SK-N-SH (cell line): ENCODE measurements around the gene THSD7B. TPM values are rescaled to one million over a fixed set of nuclear protein-coding genes. Genes with fewer than 3 reads are reported as not detected.

Source experiments
- CTCF ChIA-PET: fragments of 300-600, 350-600 bp; formaldehyde crosslinking; extraction: SDS; loops from one replicate; lab custom pipeline; 2021; lab: Yijun Ruan, JAX
- POLR2A ChIA-PET: fragments of 350-600 bp; sonication (Branson Sonifier 250); formaldehyde crosslinking; extraction: SDS; loops from one replicate; lab custom pipeline; 2020; ENCODE audit warnings: antibody characterized with exemption, inconsistent platforms; lab: Yijun Ruan, JAX
- DNase-seq: peaks from one replicate; pipeline ENCODE4 v3.0.0; 2012
- H2AFZ ChIP-seq: fragments of 200-600 bp; sonication (generic); 2 replicates; pipeline ENCODE4 v1.8.1; 2016; ENCODE audit warnings: antibody characterized with exemption, mild to moderate bottlenecking, low read depth
- H3F3A ChIP-seq: fragments of 200-600 bp; sonication (generic); replicated peaks from 2 replicates; pipeline ENCODE3; 2016; ENCODE audit warnings: antibody characterized with exemption, mild to moderate bottlenecking; ENCODE audit not compliant: insufficient read depth
- H3K27ac ChIP-seq, 2 experiments: fragments of 200-500 bp in 1 of 2; fragments of 200-600 bp in 1 of 2; sonication (Bioruptor generic) in 1 of 2; sonication (generic), shearing (Covaris generic) in 1 of 2; 2 replicates each; pipeline versions ENCODE4 v1.5.1 to v1.6.1; 2014 to 2016; ENCODE audit warnings: low read depth in 2 of 2, inconsistent platforms in 1 of 2, low read length in 1 of 2, mild to moderate bottlenecking in 1 of 2, mixed read lengths in 1 of 2
- H3K27me3 ChIP-seq: fragments of 200-600 bp; sonication (generic), shearing (Covaris generic); 2 replicates; pipeline ENCODE4 v1.6.1; 2016; ENCODE audit warnings: mixed run types; ENCODE audit not compliant: insufficient read depth
- H3K36me3 ChIP-seq, 2 experiments: fragments of 200-500 bp in 1 of 2; fragments of 200-600 bp in 1 of 2; sonication (Bioruptor generic) in 1 of 2; sonication (generic) in 1 of 2; replicated peaks in 1 of 2; 2 replicates each; pipeline versions ENCODE3 to v1.5.1; 2014 to 2016; ENCODE audit warnings: low read length in 1 of 2, mild to moderate bottlenecking in 1 of 2; ENCODE audit not compliant: insufficient read depth in 2 of 2, control insufficient read depth in 1 of 2
- H3K4me1 ChIP-seq, 2 experiments: fragments of 200-500 bp in 1 of 2; fragments of 200-600 bp in 1 of 2; sonication (Bioruptor generic) in 1 of 2; sonication (generic), shearing (Covaris generic) in 1 of 2; 2 replicates each; pipeline versions ENCODE4 v1.5.1 to v1.6.1; 2014 to 2016; ENCODE audit warnings: low read depth in 1 of 2, low read length in 1 of 2, mixed run types in 1 of 2; ENCODE audit not compliant: insufficient read depth in 2 of 2, control insufficient read depth in 1 of 2
- H3K4me2 ChIP-seq: fragments of 200-600 bp; sonication (generic), shearing (Covaris generic); 2 replicates; pipeline ENCODE4 v1.6.1; 2017; ENCODE audit warnings: mixed run types
- H3K4me3 ChIP-seq, 2 experiments: fragments of 200-500 bp in 1 of 2; fragments of 200-600 bp in 1 of 2; sonication (Bioruptor generic) in 1 of 2; sonication (generic), shearing (Covaris generic) in 1 of 2; 2 replicates each; pipeline versions ENCODE4 v1.5.1 to v1.8.1; 2014 to 2016; ENCODE audit warnings: low read depth in 2 of 2, inconsistent platforms in 1 of 2, low read length in 1 of 2, mild to moderate bottlenecking in 1 of 2, mixed read lengths in 1 of 2, moderate library complexity in 1 of 2
- H3K79me2 ChIP-seq: fragments of 200-600 bp; sonication (generic); 2 replicates; pipeline ENCODE4 v1.8.1; 2017; ENCODE audit warnings: mild to moderate bottlenecking; ENCODE audit not compliant: insufficient read depth
- H3K9ac ChIP-seq: fragments of 200-600 bp; sonication (generic); 2 replicates; pipeline ENCODE4 v1.6.1; 2017; ENCODE audit warnings: mixed run types
- H3K9me2 ChIP-seq: fragments of 200-600 bp; sonication (generic); 2 replicates; pipeline ENCODE4 v1.6.1; 2017; ENCODE audit warnings: mixed run types
- H3K9me3 ChIP-seq: fragments of 200-600 bp; sonication (generic); 2 replicates; pipeline ENCODE4 v1.6.1; 2017; ENCODE audit warnings: mixed run types, mild to moderate bottlenecking, moderate library complexity
- H4K20me1 ChIP-seq: fragments of 200-600 bp; sonication (generic); 2 replicates; pipeline ENCODE4 v1.6.1; 2017; ENCODE audit warnings: mild to moderate bottlenecking, mixed run types; ENCODE audit not compliant: insufficient read depth
- CHD2 ChIP-seq: fragments of 150-350 bp; IDR thresholded peaks from 2 replicates; pipeline ENCODE4 v1.6.1; 2018; ENCODE audit warnings: low read length; ENCODE audit not compliant: partially characterized antibody
- CTCF ChIP-seq: fragments of 200-600 bp; sonication (generic); IDR thresholded peaks from 2 replicates; pipeline ENCODE4 v1.6.1; 2017; ENCODE audit warnings: antibody characterized with exemption, mild to moderate bottlenecking, moderate library complexity
- EP300 ChIP-seq, 2 experiments: IDR thresholded peaks; 2 replicates each; pipeline versions ENCODE4 v1.4.0 to v1.6.1; 2012; ENCODE audit warnings: borderline replicate concordance in 1 of 2, low read depth in 1 of 2, low read length in 1 of 2
- EZH2phosphoT487 ChIP-seq: fragments of 200-600 bp; sonication (generic); IDR thresholded peaks from 2 replicates; pipeline ENCODE4 v1.6.1; 2017; ENCODE audit warnings: low read depth, mixed run types, mild to moderate bottlenecking, antibody characterized with exemption, moderate library complexity, borderline replicate concordance
- FOXJ3 ChIP-seq: sonication (generic); formaldehyde crosslinking; IDR thresholded peaks from 2 replicates; pipeline ENCODE4 v1.5.1; 2020; ENCODE audit warnings: mild to moderate bottlenecking, missing genetic modification reagents
- FOXM1 ChIP-seq: IDR thresholded peaks from 2 replicates; pipeline ENCODE4 v1.4.0; 2012; ENCODE audit warnings: low read depth, mild to moderate bottlenecking
- GABPA ChIP-seq: IDR thresholded peaks from 2 replicates; pipeline ENCODE4 v1.4.0; 2012; ENCODE audit warnings: low read depth, mild to moderate bottlenecking
- GATA2 ChIP-seq: sonication (generic); formaldehyde crosslinking; IDR thresholded peaks from 2 replicates; pipeline ENCODE4 v1.5.0; 2020; ENCODE audit warnings: mild to moderate bottlenecking, missing genetic modification reagents
- MAX ChIP-seq: IDR thresholded peaks from 2 replicates; pipeline ENCODE4 v1.4.0; 2012; ENCODE audit warnings: low read depth
- NRF1 ChIP-seq: IDR thresholded peaks from 2 replicates; pipeline ENCODE4 v1.6.1; 2012; ENCODE audit warnings: low read depth, mild to moderate bottlenecking, low read length
- RAD21 ChIP-seq: IDR thresholded peaks from 2 replicates; pipeline ENCODE4 v1.6.1; 2012; ENCODE audit warnings: mild to moderate bottlenecking, low read length
- RCOR1 ChIP-seq: fragments of 150-350 bp; IDR thresholded peaks from 2 replicates; pipeline ENCODE4 v1.6.1; 2017; ENCODE audit warnings: antibody characterized with exemption, low read length
- RFX5 ChIP-seq: IDR thresholded peaks from 2 replicates; pipeline ENCODE4 v1.6.1; 2012; ENCODE audit warnings: mild to moderate bottlenecking, improper control_type of control experiment, low read length
- TCF12 ChIP-seq: IDR thresholded peaks from 2 replicates; pipeline ENCODE4 v1.4.0; 2012
- TEAD4 ChIP-seq: IDR thresholded peaks from 2 replicates; pipeline ENCODE4 v1.4.0; 2012; ENCODE audit warnings: mild to moderate bottlenecking, borderline replicate concordance; ENCODE audit not compliant: insufficient read depth
- USF1 ChIP-seq: IDR thresholded peaks from 2 replicates; pipeline ENCODE4 v1.4.0; 2012; ENCODE audit warnings: low read depth, borderline replicate concordance
- ZBTB33 ChIP-seq: IDR thresholded peaks from 2 replicates; pipeline ENCODE4 v1.4.0; 2012; ENCODE audit warnings: low read depth, borderline replicate concordance
- WGBS: methylation state at CpG from one replicate; pipeline ENCODE4 v1.1.6; 2017; ENCODE audit warnings: low lambda C conversion rate; 5-methylcytosine and 5-hydroxymethylcytosine counted together
- polyA plus RNA-seq, 3 experiments: library from polyadenylated mRNA; depleted of rRNA; stranded (reverse); fragments of >200 nt; gene quantifications; 2 replicates each; pipeline ENCODE4 v1.2.3, GENCODE V29; 2012

THSD7B gene
- polyA plus RNA-seq, 1 of the 3 experiments (the other 2 are of a cell fraction), result not detected

GRCh38 chr2:137165968-137166367 is 400.6 kb downstream of the THSD7B start:
- ChIA-PET CTCF (no interaction called here), POLR2A (no interaction called here)
- TF ChIP-seq RCOR1 (no peak), FOXJ3 (CRISPR knock-in tag) (no peak), NRF1 (no peak), RFX5 (no peak), EZH2phosphoT487 (no peak), GABPA (no peak), GATA2 (no peak), MAX (no peak), CHD2 (no peak), TEAD4 (no peak), USF1 (no peak), FOXM1 (no peak), CTCF (no peak), TCF12 (no peak), EP300 (IDR thresholded peaks at IDR 0.05; ENCODE audit: borderline replicate concordance in 1 of 2, low read depth in 1 of 2, low read length in 1 of 2) (no peak), RAD21 (no peak), ZBTB33 (no peak)
- no peaks in the 10 kb centered on the region for H3K79me2 ChIP-seq
- H3K9ac ChIP-seq, result no peak overlapping the region
- H3F3A ChIP-seq, result no peaks in the 10 kb centered on the region
- DNase-seq, result no peak
- 84% methylated on average over 4 of the region's 4 CpGs for WGBS
- H3K9me3 ChIP-seq, result no peaks in the 10 kb centered on the region
- H3K4me2 ChIP-seq, result no peak overlapping the region
- H2AFZ ChIP-seq, result no peak overlapping the region
- no peaks in the 10 kb centered on the region for H3K36me3 ChIP-seq
- no peaks in the 10 kb centered on the region for H3K9me2 ChIP-seq
- no peaks in the 10 kb centered on the region for H3K27me3 ChIP-seq
- no peaks in the 10 kb centered on the region for H4K20me1 ChIP-seq
- H3K4me3 ChIP-seq, result no peak overlapping the region
- no peak overlapping the region for H3K27ac ChIP-seq
- no peaks in the 10 kb centered on the region for H3K4me1 ChIP-seq
